CD14-positive monocyte (primary cell): ENCODE data around the gene WNT10A. TPM values are rescaled to one million over a fixed set of nuclear protein-coding genes. Genes with fewer than 3 reads are reported as not detected.
"Not testable (repeated sequence)": the region's sequence is repeated elsewhere in the genome, so short reads cannot be mapped to it uniquely, and the experiment has no call there.

Experiments used
- DNase-seq, 3 donors: peaks; one replicate each; pipeline ENCODE4 v3.0.0-alpha.2; 2011 to 2022
- H2AFZ ChIP-seq: 2 replicates; pipeline ENCODE4 v1.6.0; 2012; ENCODE audit warnings: mild to moderate bottlenecking, low read depth, low read length, inconsistent platforms; ENCODE audit not compliant: insufficient read depth, poor library complexity, severe bottlenecking
- H3K27ac ChIP-seq, 2 donors: 1 replicate in 1 of 2; 2 replicates in 1 of 2; pipeline ENCODE4 v1.5.1; 2012 to 2013; ENCODE audit warnings: low read length in 2 of 2, control low read depth in 1 of 2, inconsistent platforms in 1 of 2, low read depth in 1 of 2, mild to moderate bottlenecking in 1 of 2
- H3K27me3 ChIP-seq, 2 donors: one replicate each; pipeline versions ENCODE4 v1.6.0 to v1.6.1; 2011 to 2013; ENCODE audit warnings: low read length in 2 of 2; ENCODE audit not compliant: control insufficient read depth in 2 of 2, insufficient read depth in 2 of 2
- H3K36me3 ChIP-seq, 2 donors: replicated peaks in 1 of 2; 1 replicate in 1 of 2; 2 replicates in 1 of 2; pipeline versions ENCODE4 v1.5.1 to v1.6.1; 2012 to 2013; ENCODE audit warnings: low read length in 2 of 2, control low read depth in 1 of 2, inconsistent platforms in 1 of 2, mild to moderate bottlenecking in 1 of 2; ENCODE audit not compliant: insufficient read depth in 2 of 2, control insufficient read depth in 1 of 2
- H3K4me1 ChIP-seq, 2 donors: 1 replicate in 1 of 2; 2 replicates in 1 of 2; pipeline versions ENCODE4 v1.5.1 to v1.6.1; 2012 to 2013; ENCODE audit warnings: low read length in 2 of 2, control low read depth in 1 of 2, inconsistent platforms in 1 of 2, mild to moderate bottlenecking in 1 of 2, moderate library complexity in 1 of 2; ENCODE audit not compliant: insufficient read depth in 2 of 2, control insufficient read depth in 1 of 2
- H3K4me2 ChIP-seq: replicated peaks from 2 replicates; pipeline ENCODE3; 2012; ENCODE audit warnings: low read length, moderate library complexity, mild to moderate bottlenecking; ENCODE audit not compliant: poor library complexity, severe bottlenecking; ENCODE audit errors: extremely low read depth
- H3K4me3 ChIP-seq, 3 experiments: fragments of 200-600 bp in 1 of 3; sonication (generic) in 1 of 3; replicated peaks in 1 of 3; 1 replicate in 2 of 3; 2 replicates in 1 of 3; pipeline ENCODE4 v1.5.1; 2011 to 2013; ENCODE audit warnings: low read length in 3 of 3, mild to moderate bottlenecking in 3 of 3, control low read depth in 2 of 3, low read depth in 2 of 3, inconsistent platforms in 1 of 3, moderate library complexity in 1 of 3
- H3K79me2 ChIP-seq: 2 replicates; pipeline ENCODE4 v1.6.0; 2012; ENCODE audit warnings: mild to moderate bottlenecking, control low read depth, inconsistent platforms, low read length, moderate library complexity; ENCODE audit not compliant: insufficient read depth
- H3K9ac ChIP-seq: 2 replicates; pipeline ENCODE4 v1.6.0; 2017; ENCODE audit warnings: low read length, mild to moderate bottlenecking; ENCODE audit not compliant: insufficient read depth, poor library complexity, severe bottlenecking
- H3K9me3 ChIP-seq, 2 donors: replicated peaks in 1 of 2; 1 replicate in 1 of 2; 2 replicates in 1 of 2; pipeline versions ENCODE4 v1.5.1 to v1.6.1; 2012 to 2013; ENCODE audit warnings: low read length in 2 of 2, control low read depth in 1 of 2; ENCODE audit not compliant: control insufficient read depth in 1 of 2, insufficient read depth in 1 of 2
- H4K20me1 ChIP-seq: 2 replicates; pipeline ENCODE4 v1.6.0; 2012; ENCODE audit warnings: mild to moderate bottlenecking, low read length, control low read depth, moderate library complexity; ENCODE audit not compliant: insufficient read depth
- H3K27ac Mint-ChIP-seq, 7 donors: one replicate each; pipeline ENCODE4 v1.8.0; 2020; ENCODE audit warnings: mild to moderate bottlenecking in 7 of 7, mixed read lengths in 7 of 7, moderate library complexity in 6 of 7, inconsistent platforms in 2 of 7
- H3K27me3 Mint-ChIP-seq, 3 donors: one replicate each; pipeline ENCODE4 v1.8.0; 2021 to 2022; ENCODE audit warnings: low read depth in 3 of 3, mild to moderate bottlenecking in 3 of 3, mixed read lengths in 3 of 3, moderate library complexity in 3 of 3, inconsistent platforms in 1 of 3
- H3K36me3 Mint-ChIP-seq, 2 donors: one replicate each; pipeline ENCODE4 v1.8.0; 2020; ENCODE audit warnings: mixed read lengths in 2 of 2, inconsistent platforms in 1 of 2, mild to moderate bottlenecking in 1 of 2
- H3K4me1 Mint-ChIP-seq: one replicate; pipeline ENCODE4 v1.8.0; 2020; ENCODE audit warnings: mild to moderate bottlenecking, mixed read lengths
- H3K4me3 Mint-ChIP-seq, 2 donors: one replicate each; pipeline ENCODE4 v1.8.0; 2020; ENCODE audit warnings: mild to moderate bottlenecking in 2 of 2, mixed read lengths in 2 of 2, moderate library complexity in 1 of 2
- H3K9me3 Mint-ChIP-seq, 7 donors: one replicate each; pipeline ENCODE4 v1.8.0; 2020 to 2022; ENCODE audit warnings: mixed read lengths in 7 of 7, mild to moderate bottlenecking in 6 of 7, moderate library complexity in 6 of 7, inconsistent platforms in 2 of 7
- WGBS: methylation state at CpG from one replicate; pipeline ENCODE4 v1.1.5; 2013; ENCODE audit warnings: missing lambda C conversion rate; ENCODE audit not compliant: insufficient coverage; 5-methylcytosine and 5-hydroxymethylcytosine counted together
- intact Hi-C, 2 donors: fragments of 100-400 bp; cut with micrococcal nuclease; formaldehyde crosslinking; loops; one replicate each; pipeline versions ENCODE4 v1.15.0 to v1.15.1; 2023
- polyA plus RNA-seq, 3 donors: library from polyadenylated mRNA; depleted of rRNA in 1 of 3; unstranded in 2 of 3; stranded (reverse) in 1 of 3; fragments of 300-500 nt in 2 of 3; fragments of >200 nt in 1 of 3; fragmentation: Illumina TruSeq in 2 of 3; gene quantifications; 1 replicate in 2 of 3; 2 replicates in 1 of 3; pipeline ENCODE4 v1.2.3, GENCODE V29; 2012 to 2021
- TF ChIP-seq, protein P1 (sequence below): fragments of 200-600 bp; IDR thresholded peaks from one replicate; pipeline ENCODE4 v1.8.0; 2022; ENCODE audit warnings: antibody characterized with exemption, mild to moderate bottlenecking

Gene WNT10A
- polyA plus RNA-seq, 3 donors = 0.04 TPM; not detected in 2

DNA sequence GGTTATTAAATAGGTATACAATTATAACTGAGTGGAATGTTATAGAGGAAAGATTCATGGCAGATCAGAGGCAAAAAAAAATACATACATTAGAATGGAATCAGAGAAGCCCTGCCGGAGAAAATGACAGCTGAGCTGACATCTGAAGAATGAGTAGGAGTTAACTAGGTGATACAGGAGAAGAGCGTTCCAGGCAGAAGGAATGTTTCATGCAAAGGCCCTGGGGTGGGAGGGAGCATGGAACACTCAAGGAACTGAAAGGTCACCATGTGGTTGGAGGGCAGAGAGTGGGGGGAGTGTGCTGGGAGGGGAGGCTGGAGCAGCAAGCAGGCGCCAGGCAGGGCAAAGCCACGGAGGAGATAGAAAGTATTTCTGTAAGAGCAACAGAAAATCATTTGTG, 47.2 kb downstream of the WNT10A start:
- Mint-ChIP-seq H3K27ac (no peak overlapping the region), H3K4me3 (no peak overlapping the region), H3K9me3 (peaks cover 19 to 28% (median 23%) of the 10 kb centered on the region in 7 donors), H3K27me3 (peaks cover 7 to 38% (median 21%) of the 10 kb centered on the region in 3 donors), H3K4me1 (no peaks in the 10 kb centered on the region), H3K36me3 (peaks cover 0 to 3% of the 10 kb centered on the region in 2 donors)
- TF ChIP-seq, protein P1, sequence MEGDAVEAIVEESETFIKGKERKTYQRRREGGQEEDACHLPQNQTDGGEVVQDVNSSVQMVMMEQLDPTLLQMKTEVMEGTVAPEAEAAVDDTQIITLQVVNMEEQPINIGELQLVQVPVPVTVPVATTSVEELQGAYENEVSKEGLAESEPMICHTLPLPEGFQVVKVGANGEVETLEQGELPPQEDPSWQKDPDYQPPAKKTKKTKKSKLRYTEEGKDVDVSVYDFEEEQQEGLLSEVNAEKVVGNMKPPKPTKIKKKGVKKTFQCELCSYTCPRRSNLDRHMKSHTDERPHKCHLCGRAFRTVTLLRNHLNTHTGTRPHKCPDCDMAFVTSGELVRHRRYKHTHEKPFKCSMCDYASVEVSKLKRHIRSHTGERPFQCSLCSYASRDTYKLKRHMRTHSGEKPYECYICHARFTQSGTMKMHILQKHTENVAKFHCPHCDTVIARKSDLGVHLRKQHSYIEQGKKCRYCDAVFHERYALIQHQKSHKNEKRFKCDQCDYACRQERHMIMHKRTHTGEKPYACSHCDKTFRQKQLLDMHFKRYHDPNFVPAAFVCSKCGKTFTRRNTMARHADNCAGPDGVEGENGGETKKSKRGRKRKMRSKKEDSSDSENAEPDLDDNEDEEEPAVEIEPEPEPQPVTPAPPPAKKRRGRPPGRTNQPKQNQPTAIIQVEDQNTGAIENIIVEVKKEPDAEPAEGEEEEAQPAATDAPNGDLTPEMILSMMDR = no peak
- Histone ChIP-seq H2AFZ (no peak overlapping the region), H3K27ac (no peak overlapping the region), H4K20me1 (no peaks in the 10 kb centered on the region), H3K36me3 (no peaks in the 10 kb centered on the region), H3K4me2 (no peak overlapping the region), H3K79me2 (no peaks in the 10 kb centered on the region), H3K4me1 (no peaks in the 10 kb centered on the region), H3K9ac (no peak overlapping the region), H3K4me3 (no peak overlapping the region), H3K27me3 (peaks cover 0 to 2% of the 10 kb centered on the region in 2 donors), H3K9me3 (peaks cover 16 to 20% of the 10 kb centered on the region in 2 donors)
- DNase-seq = no peak
- 93% methylated on average over 2 of the region's 4 CpGs for WGBS
- intact Hi-C loops = no loop called here

DNA sequence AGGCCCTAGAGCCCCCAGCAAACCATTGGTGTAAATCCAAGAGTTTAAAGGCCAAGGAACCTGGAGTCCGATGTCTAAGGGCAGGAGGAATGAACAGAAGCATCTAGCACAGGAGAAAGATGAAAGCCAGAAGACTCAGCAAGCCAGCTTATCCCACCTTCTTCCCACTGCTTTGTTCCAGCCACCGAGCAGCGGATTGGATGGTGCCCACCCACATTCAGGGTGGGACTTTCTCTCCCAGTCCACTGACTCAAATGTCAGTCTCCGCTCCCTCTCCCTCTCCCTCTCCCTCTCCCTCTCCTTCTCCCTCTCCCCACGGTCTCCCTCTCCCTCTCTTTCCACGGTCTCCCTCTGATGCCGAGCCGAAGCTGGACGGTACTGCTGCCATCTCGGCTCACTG, 49.8 kb downstream of the WNT10A start:
- H3K9ac ChIP-seq, H3K36me3 ChIP-seq, H3K4me1 ChIP-seq, intact Hi-C loops, H3K27ac ChIP-seq, H4K20me1 ChIP-seq, DNase-seq, H3K4me3 ChIP-seq, H3K4me3 Mint-ChIP-seq, H3K4me2 ChIP-seq, H2AFZ ChIP-seq, H3K4me1 Mint-ChIP-seq, H3K9me3 ChIP-seq, H3K9me3 Mint-ChIP-seq, H3K36me3 Mint-ChIP-seq, H3K27ac Mint-ChIP-seq, H3K79me2 ChIP-seq, H3K27me3 ChIP-seq: not testable (repeated sequence)
- H3K27me3 Mint-ChIP-seq = peaks cover 11 to 55% (median 22%) of the 10 kb centered on the region in 3 donors
- 95% methylated on average over 4 of the region's 10 CpGs for WGBS

DNA sequence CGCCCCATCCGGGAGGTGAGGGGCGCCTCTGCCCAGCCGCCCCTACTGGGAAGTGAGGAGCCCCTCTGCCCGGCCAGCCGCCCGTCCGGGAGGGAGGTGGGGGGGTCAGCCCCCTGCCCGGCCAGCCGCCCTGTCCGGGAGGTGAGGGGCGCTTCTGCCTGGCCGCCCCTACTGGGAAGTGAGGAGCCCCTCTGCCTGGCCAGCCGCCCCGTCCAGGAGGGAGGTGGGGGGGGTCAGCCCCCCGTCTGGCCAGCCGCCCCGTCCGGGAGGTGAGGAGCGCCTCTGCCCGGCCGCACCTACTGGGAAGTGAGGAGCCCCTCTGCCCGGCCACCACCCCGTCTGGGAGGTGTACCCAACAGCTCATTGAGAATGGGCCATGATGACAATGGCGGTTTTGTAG, 51.1 kb downstream of the WNT10A start:
- DNase-seq, H3K4me2 ChIP-seq, H4K20me1 ChIP-seq, H3K4me3 Mint-ChIP-seq, H3K36me3 Mint-ChIP-seq, H3K4me1 Mint-ChIP-seq, H3K27ac ChIP-seq, H3K4me3 ChIP-seq, H3K9ac ChIP-seq, H2AFZ ChIP-seq, H3K27me3 ChIP-seq, H3K36me3 ChIP-seq, H3K27ac Mint-ChIP-seq, H3K4me1 ChIP-seq, H3K79me2 ChIP-seq, H3K9me3 Mint-ChIP-seq, intact Hi-C loops, H3K9me3 ChIP-seq: not testable (repeated sequence)
- WGBS = no CpG with 5 or more reads among the region's 25 CpGs
- H3K27me3 Mint-ChIP-seq = peaks cover 19 to 57% (median 25%) of the 10 kb centered on the region in 3 donors
